Measurements from ENCODE around the gene EPHB1. TPM values are rescaled to one million over a fixed set of nuclear protein-coding genes. Genes with fewer than 3 reads are reported as not detected.

The EPHB1 gene
- total RNA-seq, 1 experiment from 2014 or later: 0.86 TPM

DNA sequence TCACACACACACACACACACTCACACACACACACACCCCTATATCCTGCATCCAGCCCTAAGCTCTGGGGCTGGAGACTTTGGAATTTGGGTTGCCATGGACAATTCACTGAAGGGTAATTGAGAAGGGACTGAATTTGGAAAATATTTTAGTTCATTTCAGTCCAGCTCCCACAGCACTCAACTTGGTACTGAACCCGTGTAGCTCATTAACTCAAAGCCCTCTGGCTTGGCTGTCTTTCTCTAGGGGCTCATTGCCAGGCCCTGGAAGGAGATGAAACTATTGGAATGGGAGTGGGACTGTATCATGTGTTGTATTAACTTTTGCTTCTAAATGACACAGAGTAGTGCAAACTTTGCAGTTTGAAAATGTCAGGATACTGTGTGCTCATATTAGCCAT is 157.3 kb downstream of the EPHB1 start:
- RAD21 ChIA-PET (ENCODE audit: low non-redundant PET in 1 of 2, low total read pairs in 2 of 2, uncharacterized antibody in 2 of 2, unreplicated experiment in 2 of 2): no interaction called here
- Histone ChIP-seq H3K4me2 (ENCODE audit: low read length) (no peak overlapping the region), H2AFZ (ENCODE audit: low read depth, low read length, poor library complexity, severe bottlenecking) (no peak overlapping the region), H3K9me2 (ENCODE audit: insufficient read depth) (no peaks in the 10 kb centered on the region), H4K20me1 (ENCODE audit: insufficient read depth) (no peaks in the 10 kb centered on the region), H3K79me2 (ENCODE audit: insufficient read depth, low read length) (no peaks in the 10 kb centered on the region), H3K4me3 (replicated peaks in 1 of 2; ENCODE audit: low read depth in 1 of 2, low read length in 2 of 2) (no peak overlapping the region), H3K27ac (ENCODE audit: low read depth, low read length) (no peak overlapping the region), H3K9me3 (ENCODE audit: control insufficient read depth in 1 of 2, insufficient read depth in 1 of 2, low read depth in 1 of 2, low read length in 2 of 2) (no peaks in the 10 kb centered on the region), H3K4me1 (ENCODE audit: control insufficient read depth in 1 of 2, insufficient read depth in 2 of 2, low read length in 2 of 2) (no peaks in the 10 kb centered on the region), H3K36me3 (ENCODE audit: control insufficient read depth in 1 of 2, insufficient read depth in 2 of 2, low read length in 2 of 2) (no peaks in the 10 kb centered on the region), H3K9ac (ENCODE audit: low read length) (no peak overlapping the region), H3K27me3 (ENCODE audit: insufficient read depth, low read length) (0 out of 2 replicates have a peak, but pooled peaks cover 4% of the 10 kb centered on the region)
- CTCF ChIA-PET: no interaction called here
- ATAC-seq (no peak), DNase-seq (ENCODE audit: low read depth, low spot score) (no peak)
- BruUV-seq (replicated peaks): no TSS peak
- TF ChIP-seq ELF1 (IDR thresholded peaks at IDR 0.05; ENCODE audit: borderline replicate concordance, low read depth): no peak
- TF ChIP-seq JUND (IDR thresholded peaks at IDR 0.05): no peak
- no peak for TF ChIP-seq YY1 (IDR thresholded peaks at IDR 0.05; ENCODE audit: extremely low read depth, insufficient replicate concordance, low read depth, low read length)
- TF ChIP-seq TCF7L2 (IDR thresholded peaks at IDR 0.05; ENCODE audit: borderline replicate concordance, extremely low read depth, insufficient read depth, insufficient read length): no peak
- no peak for TF ChIP-seq SRF (IDR thresholded peaks at IDR 0.05; ENCODE audit: low read depth)
- intact Hi-C loops (cut with micrococcal nuclease): no loop called here
- POLR2A ChIA-PET: no interaction called here

DNA sequence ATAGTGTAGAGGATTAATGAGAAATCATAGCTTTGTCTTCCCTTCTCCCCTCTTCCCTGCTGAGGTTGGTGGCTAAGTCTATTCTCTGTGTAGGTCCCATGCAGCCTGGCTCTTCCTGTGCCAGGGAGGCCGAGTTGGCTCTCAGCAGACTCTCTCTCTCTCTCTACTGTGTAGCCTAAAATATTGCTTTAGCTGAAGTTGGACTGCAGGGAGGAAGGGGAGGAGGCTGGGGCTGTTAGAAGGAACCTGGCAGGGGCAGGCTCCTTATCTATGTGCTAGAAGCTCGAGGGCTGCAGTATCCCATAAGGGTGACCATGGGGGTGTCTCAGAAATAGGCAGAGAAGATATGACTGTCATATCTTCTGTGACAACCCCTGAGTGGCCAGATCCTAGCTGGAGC is 160.8 kb downstream of the EPHB1 start:
- TF ChIP-seq CBX3 (IDR thresholded peaks at IDR 0.05; ENCODE audit: low read depth) (no peak), ELF1 (IDR thresholded peaks at IDR 0.05; ENCODE audit: borderline replicate concordance, low read depth) (no peak), CEBPB (IDR thresholded peaks at IDR 0.05; ENCODE audit: low read depth) (no peak), EZH2phosphoT487 (IDR thresholded peaks at IDR 0.05; ENCODE audit: borderline replicate concordance) (no peak), ZFX (IDR thresholded peaks at IDR 0.05) (no peak), RAD21 (IDR thresholded peaks at IDR 0.05; ENCODE audit: low read depth) (no peak), POLR2AphosphoS5 (IDR thresholded peaks at IDR 0.05; ENCODE audit: low read depth, low read length) (no peak)
- TF ChIP-seq, protein P1, sequence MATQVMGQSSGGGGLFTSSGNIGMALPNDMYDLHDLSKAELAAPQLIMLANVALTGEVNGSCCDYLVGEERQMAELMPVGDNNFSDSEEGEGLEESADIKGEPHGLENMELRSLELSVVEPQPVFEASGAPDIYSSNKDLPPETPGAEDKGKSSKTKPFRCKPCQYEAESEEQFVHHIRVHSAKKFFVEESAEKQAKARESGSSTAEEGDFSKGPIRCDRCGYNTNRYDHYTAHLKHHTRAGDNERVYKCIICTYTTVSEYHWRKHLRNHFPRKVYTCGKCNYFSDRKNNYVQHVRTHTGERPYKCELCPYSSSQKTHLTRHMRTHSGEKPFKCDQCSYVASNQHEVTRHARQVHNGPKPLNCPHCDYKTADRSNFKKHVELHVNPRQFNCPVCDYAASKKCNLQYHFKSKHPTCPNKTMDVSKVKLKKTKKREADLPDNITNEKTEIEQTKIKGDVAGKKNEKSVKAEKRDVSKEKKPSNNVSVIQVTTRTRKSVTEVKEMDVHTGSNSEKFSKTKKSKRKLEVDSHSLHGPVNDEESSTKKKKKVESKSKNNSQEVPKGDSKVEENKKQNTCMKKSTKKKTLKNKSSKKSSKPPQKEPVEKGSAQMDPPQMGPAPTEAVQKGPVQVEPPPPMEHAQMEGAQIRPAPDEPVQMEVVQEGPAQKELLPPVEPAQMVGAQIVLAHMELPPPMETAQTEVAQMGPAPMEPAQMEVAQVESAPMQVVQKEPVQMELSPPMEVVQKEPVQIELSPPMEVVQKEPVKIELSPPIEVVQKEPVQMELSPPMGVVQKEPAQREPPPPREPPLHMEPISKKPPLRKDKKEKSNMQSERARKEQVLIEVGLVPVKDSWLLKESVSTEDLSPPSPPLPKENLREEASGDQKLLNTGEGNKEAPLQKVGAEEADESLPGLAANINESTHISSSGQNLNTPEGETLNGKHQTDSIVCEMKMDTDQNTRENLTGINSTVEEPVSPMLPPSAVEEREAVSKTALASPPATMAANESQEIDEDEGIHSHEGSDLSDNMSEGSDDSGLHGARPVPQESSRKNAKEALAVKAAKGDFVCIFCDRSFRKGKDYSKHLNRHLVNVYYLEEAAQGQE (IDR thresholded peaks at IDR 0.05; ENCODE audit: low read depth): no peak
- Histone ChIP-seq H3K4me2 (ENCODE audit: low read length) (no peak overlapping the region), H3K79me2 (ENCODE audit: insufficient read depth, low read length) (no peaks in the 10 kb centered on the region), H3K27me3 (ENCODE audit: insufficient read depth, low read length) (peaks cover 14% of the 10 kb centered on the region; the same call in 1 of the 2 replicates), H4K20me1 (ENCODE audit: insufficient read depth) (no peaks in the 10 kb centered on the region), H2AFZ (ENCODE audit: low read depth, low read length, poor library complexity, severe bottlenecking) (no peak overlapping the region), H3K4me1 (ENCODE audit: control insufficient read depth in 1 of 2, insufficient read depth in 2 of 2, low read length in 2 of 2) (no peaks in the 10 kb centered on the region), H3K9ac (ENCODE audit: low read length) (no peak overlapping the region), H3K9me3 (ENCODE audit: control insufficient read depth in 1 of 2, insufficient read depth in 1 of 2, low read depth in 1 of 2, low read length in 2 of 2) (no peaks in the 10 kb centered on the region), H3K9me2 (ENCODE audit: insufficient read depth) (no peaks in the 10 kb centered on the region), H3K27ac (ENCODE audit: low read depth, low read length) (no peak overlapping the region), H3K36me3 (ENCODE audit: control insufficient read depth in 1 of 2, insufficient read depth in 2 of 2, low read length in 2 of 2) (no peaks in the 10 kb centered on the region), H3K4me3 (replicated peaks in 1 of 2; ENCODE audit: low read depth in 1 of 2, low read length in 2 of 2) (no peak overlapping the region)
- RAD21 ChIA-PET (ENCODE audit: low non-redundant PET in 1 of 2, low total read pairs in 2 of 2, uncharacterized antibody in 2 of 2, unreplicated experiment in 2 of 2): no interaction called here
- POLR2A ChIA-PET: no interaction called here
- ATAC-seq: no peak
- intact Hi-C loops (cut with micrococcal nuclease): no loop called here
- DNase-seq (ENCODE audit: low read depth, low spot score): no peak
- CTCF ChIA-PET: no interaction called here
- no TSS peak for BruUV-seq (replicated peaks)

Measured in HCT116 (cell line).